Keratinocyte (primary cell): ENCODE data around the gene SLC15A4.

Experiments used
- CTCF ChIP-seq, 3 experiments: IDR thresholded peaks in 1 of 3; conservative IDR thresholded peaks in 1 of 3; optimal IDR thresholded peaks in 1 of 3; 2 replicates in 2 of 3; 3 replicates in 1 of 3; pipeline versions ENCODE3 to v1.5.1; 2011; ENCODE audit warnings: low read length in 3 of 3, mild to moderate bottlenecking in 3 of 3, moderate library complexity in 2 of 3, control low read depth in 1 of 3, inconsistent platforms in 1 of 3; ENCODE audit not compliant: insufficient read depth in 2 of 3; ENCODE audit errors: extremely low read depth in 1 of 3
- EZH2 ChIP-seq: IDR thresholded peaks from one replicate; pipeline ENCODE4 v1.6.1; 2012; ENCODE audit warnings: inconsistent platforms, mild to moderate bottlenecking, low read length, moderate library complexity

DNA sequence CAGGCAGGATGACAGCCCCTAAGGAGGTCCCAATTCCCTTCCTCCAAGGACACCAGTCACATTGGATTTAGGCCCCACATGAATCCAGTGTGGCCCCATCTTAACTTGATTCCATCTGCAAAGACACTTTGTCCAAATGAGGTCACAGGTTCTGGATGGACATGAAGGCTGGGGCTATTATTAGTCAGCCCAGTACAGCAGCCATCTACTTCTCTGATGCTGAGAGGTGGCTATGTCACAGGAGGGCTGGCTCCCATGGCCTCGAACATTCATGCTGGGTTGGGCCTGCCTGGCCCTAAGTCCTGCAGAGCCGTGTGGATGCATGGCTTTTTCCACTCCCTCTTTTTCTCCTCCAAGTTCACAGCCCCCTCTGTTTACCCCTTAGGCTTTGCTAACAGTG lies 35.9 kb downstream of the SLC15A4 start:
- TF ChIP-seq EZH2 (no peak), CTCF (optimal IDR thresholded peaks at IDR 0.05 in 1 of 3, IDR thresholded peaks at IDR 0.05 in 1 of 3, conservative IDR thresholded peaks at IDR 0.05 in 1 of 3; ENCODE audit: extremely low read depth in 1 of 3, insufficient read depth in 2 of 3, low read length in 3 of 3) (no peak)
